DOHH2 (cell line): Measurements from ENCODE around the gene C1S.

Experiments
- H3F3A ChIP-seq: fragments of 200-600 bp; sonication (generic), shearing (Covaris generic); 2 replicates; pipeline ENCODE4 v1.6.0; 2016; ENCODE audit warnings: antibody characterized with exemption, mild to moderate bottlenecking; ENCODE audit not compliant: control insufficient read depth, insufficient read depth
- H3K27ac ChIP-seq: fragments of 200-600 bp; sonication (generic); 2 replicates; pipeline ENCODE4 v1.5.1; 2014; ENCODE audit warnings: low read depth, mild to moderate bottlenecking, low read length, moderate library complexity
- H3K27me3 ChIP-seq: fragments of 200-600 bp; sonication (generic); 2 replicates; pipeline ENCODE4 v1.6.1; 2014; ENCODE audit warnings: mild to moderate bottlenecking, low read length, mixed read lengths; ENCODE audit not compliant: control insufficient read depth
- H3K36me3 ChIP-seq: fragments of 200-600 bp; sonication (generic); 2 replicates; pipeline ENCODE4 v1.6.1; 2014; ENCODE audit warnings: mild to moderate bottlenecking, low read length, moderate library complexity, mixed read lengths; ENCODE audit not compliant: control insufficient read depth
- H3K4me1 ChIP-seq: fragments of 200-600 bp; sonication (generic); 2 replicates; pipeline ENCODE4 v1.6.1; 2014; ENCODE audit warnings: mild to moderate bottlenecking, low read length, mixed read lengths; ENCODE audit not compliant: control insufficient read depth
- H3K4me2 ChIP-seq: fragments of 200-600 bp; sonication (generic); 2 replicates; pipeline ENCODE4 v1.6.0; 2014; ENCODE audit warnings: mild to moderate bottlenecking, low read length, moderate library complexity
- H3K4me3 ChIP-seq: fragments of 200-600 bp; sonication (generic); 2 replicates; pipeline ENCODE4 v1.5.1; 2014; ENCODE audit warnings: mild to moderate bottlenecking, low read length, mixed read lengths
- H3K79me2 ChIP-seq: fragments of 200-600 bp; sonication (generic); 2 replicates; pipeline ENCODE4 v1.6.1; 2014; ENCODE audit warnings: mild to moderate bottlenecking, low read length, mixed read lengths; ENCODE audit not compliant: control insufficient read depth
- H3K9me2 ChIP-seq: fragments of 200-600 bp; sonication (generic); replicated peaks from 2 replicates; pipeline ENCODE4 v1.6.1; 2014; ENCODE audit warnings: mild to moderate bottlenecking, low read length, mixed read lengths; ENCODE audit not compliant: control insufficient read depth
- H3K9me3 ChIP-seq: fragments of 200-600 bp; sonication (generic); 2 replicates; pipeline ENCODE4 v1.6.1; 2014; ENCODE audit warnings: antibody characterized with exemption, low read length, mixed read lengths; ENCODE audit not compliant: control insufficient read depth, insufficient read depth
- H4K20me1 ChIP-seq: fragments of 200-600 bp; sonication (generic); 2 replicates; pipeline ENCODE4 v1.6.0; 2014; ENCODE audit warnings: low read depth, mild to moderate bottlenecking, antibody characterized with exemption, low read length, moderate library complexity; ENCODE audit not compliant: control insufficient read depth, insufficient read depth
- CTCF ChIP-seq: fragments of 200-600 bp; sonication (generic); IDR thresholded peaks from one replicate; pipeline ENCODE4 v1.5.1; 2014; ENCODE audit warnings: antibody characterized with exemption, mild to moderate bottlenecking, low read depth, low read length; ENCODE audit not compliant: poor library complexity, severe bottlenecking
- EZH2phosphoT487 ChIP-seq: fragments of 200-600 bp; sonication (generic); IDR thresholded peaks from 2 replicates; pipeline ENCODE4 v1.6.1; 2017; ENCODE audit warnings: borderline replicate concordance, mild to moderate bottlenecking, antibody characterized with exemption, low read length, moderate library complexity, mixed read lengths

The C1S gene

GRCh38 chr12:7091660-7092228 is 31.2 kb downstream of the C1S start:
- H3K4me1 ChIP-seq: no peaks in the 10 kb centered on the region
- no peak overlapping the region for H3K27ac ChIP-seq
- no peaks in the 10 kb centered on the region for H3F3A ChIP-seq
- no peak overlapping the region for H3K4me3 ChIP-seq
- H3K27me3 ChIP-seq: peaks cover 47% of the 10 kb centered on the region
- H3K9me3 ChIP-seq: no peaks in the 10 kb centered on the region
- no peak for TF ChIP-seq EZH2phosphoT487
- TF ChIP-seq CTCF: no peak
- H3K36me3 ChIP-seq: no peaks in the 10 kb centered on the region
- no peaks in the 10 kb centered on the region for H4K20me1 ChIP-seq
- H3K79me2 ChIP-seq: no peaks in the 10 kb centered on the region
- H3K4me2 ChIP-seq: no peak overlapping the region
- no peaks in the 10 kb centered on the region for H3K9me2 ChIP-seq

- Histone ChIP-seq H3K27me3 (peaks cover 47% of the 10 kb centered on the region), H3K4me2 (peak within 1 kb of the TSS; percentile 17; the same call in 1 of the 2 replicates), H3K27ac (no peak within 1 kb of the TSS), H3K9me3 (no peaks in the 10 kb centered on the region), H4K20me1 (no peaks in the 10 kb centered on the region), H3K79me2 (no peaks in the 10 kb centered on the region), H3K4me3 (no peak within 1 kb of the TSS), H3K36me3 (no peaks in the 10 kb centered on the region), H3K9me2 (no peaks in the 10 kb centered on the region), H3K4me1 (no peaks in the 10 kb centered on the region), H3F3A (no peaks in the 10 kb centered on the region)
- no peak for TF ChIP-seq EZH2phosphoT487
- TF ChIP-seq CTCF: peak; percentile 84
Observed at GRCh38 chr12:7092229-7092985, 31.9 kb downstream of the C1S start, which contains the start of gene C1R. C1R (minus strand) TSS chr12:7092445; CDS start chr12:7092388, 57 bp downstream.

GRCh38 chr12:7092986-7093460 is 32.5 kb downstream of the C1S start:
- H3K27ac ChIP-seq: no peak overlapping the region

More at GRCh38 chr12:7092986-7093460, 32.5 kb downstream of the C1S start:
- no peaks in the 10 kb centered on the region for H3K36me3 ChIP-seq
- H3K27me3 ChIP-seq: peaks cover 47% of the 10 kb centered on the region
- H3K9me3 ChIP-seq: no peaks in the 10 kb centered on the region
- no peaks in the 10 kb centered on the region for H3F3A ChIP-seq
- H3K79me2 ChIP-seq: no peaks in the 10 kb centered on the region
- no peak overlapping the region for H3K4me3 ChIP-seq
- H3K4me2 ChIP-seq: no peak overlapping the region
- no peaks in the 10 kb centered on the region for H3K4me1 ChIP-seq
- TF ChIP-seq EZH2phosphoT487: no peak
- TF ChIP-seq CTCF: no peak
- H4K20me1 ChIP-seq: no peaks in the 10 kb centered on the region
- no peaks in the 10 kb centered on the region for H3K9me2 ChIP-seq
